Measurements from ENCODE around the gene HEPACAM.

GRCh38 chr11:124961972-124962609 is 26.2 kb upstream of the HEPACAM start:
- peak; percentile 71 for TF ChIP-seq CTCF (IDR thresholded peaks at IDR 0.05; ENCODE audit: low read depth, low read length, poor library complexity, severe bottlenecking)
- no peak for TF ChIP-seq EZH2phosphoT487 (IDR thresholded peaks at IDR 0.05; ENCODE audit: borderline replicate concordance, low read length)
